ENCODE results near the gene LMBR1.
"Not testable (repeated sequence)": the region's sequence is repeated elsewhere in the genome, so short reads cannot be mapped to it uniquely, and the experiment has no call there.

LMBR1 gene

DNA sequence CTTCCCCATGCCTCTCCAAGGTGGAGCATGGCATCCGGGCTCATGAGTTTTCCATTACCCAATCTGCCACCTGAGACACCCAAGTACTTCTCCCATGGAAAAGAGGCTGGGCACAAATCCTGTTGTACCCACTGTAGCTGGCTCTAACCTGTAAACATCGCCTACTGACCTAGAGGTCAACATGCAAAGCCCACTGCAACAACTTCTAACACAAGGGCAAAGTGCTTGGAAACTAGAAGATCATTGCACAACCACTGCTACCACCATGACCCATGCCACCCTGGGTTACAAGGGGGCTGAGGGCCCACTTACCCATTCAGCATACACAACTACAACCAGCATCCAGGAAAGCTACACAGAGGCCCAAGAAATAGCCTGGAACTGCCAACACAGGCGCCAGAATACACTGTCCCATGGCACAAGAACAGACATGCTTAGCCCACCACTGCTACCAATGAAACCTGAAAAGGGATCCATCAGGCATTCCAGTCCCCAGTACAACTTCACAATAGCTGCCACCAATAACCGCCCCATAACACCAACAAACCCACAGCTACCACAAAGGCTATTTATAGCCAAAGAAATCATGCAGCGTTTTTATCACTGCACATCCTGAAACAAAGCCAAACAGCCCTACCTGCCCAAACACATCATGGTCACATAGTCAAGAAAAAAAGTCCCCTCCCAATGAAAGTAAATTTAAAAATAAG is 189.1 kb downstream of the LMBR1 start:
- Histone ChIP-seq H3K79me2 (ENCODE audit: insufficient read depth, low read depth) (no peaks in the 10 kb centered on the region), H3K4me1 (ENCODE audit: low read depth, poor library complexity, severe bottlenecking) (peaks cover 60% of the 10 kb centered on the region), H3K9ac (no peak overlapping the region), H3K36me3 (ENCODE audit: insufficient read depth) (no peaks in the 10 kb centered on the region), H3K4me3 (IDR thresholded peaks at IDR 0.05; ENCODE audit: insufficient read depth, low read depth, low read length) (no peak overlapping the region), H3K4me2 (peak overlapping the region; percentile 70), H3K27me3 (ENCODE audit: insufficient read depth, low read depth) (no peaks in the 10 kb centered on the region), H3K27ac (peak overlapping the region; percentile 23; the same call in 1 of the 2 replicates), H4K20me1 (ENCODE audit: insufficient read depth) (no peaks in the 10 kb centered on the region), H2AFZ (ENCODE audit: low read depth) (no peak overlapping the region)
- TF ChIP-seq CTCF (conservative IDR thresholded peaks at IDR 0.05; ENCODE audit: low read depth, low read length), result no peak

GRCh38 chr7:156703209-156703608 is 189.8 kb downstream of the LMBR1 start:
- Histone ChIP-seq H3K4me2 (peak overlapping the region; percentile 70), H3K9ac (no peak overlapping the region), H3K27ac (no peak overlapping the region), H3K79me2 (ENCODE audit: insufficient read depth, low read depth) (no peaks in the 10 kb centered on the region), H2AFZ (ENCODE audit: low read depth) (no peak overlapping the region), H3K27me3 (ENCODE audit: insufficient read depth, low read depth) (no peaks in the 10 kb centered on the region), H3K4me1 (ENCODE audit: low read depth, poor library complexity, severe bottlenecking) (peaks cover 60% of the 10 kb centered on the region), H3K36me3 (ENCODE audit: insufficient read depth) (no peaks in the 10 kb centered on the region), H4K20me1 (ENCODE audit: insufficient read depth) (no peaks in the 10 kb centered on the region), H3K4me3 (IDR thresholded peaks at IDR 0.05; ENCODE audit: insufficient read depth, low read depth, low read length) (no peak overlapping the region)
- no peak for TF ChIP-seq CTCF (conservative IDR thresholded peaks at IDR 0.05; ENCODE audit: low read depth, low read length)

DNA sequence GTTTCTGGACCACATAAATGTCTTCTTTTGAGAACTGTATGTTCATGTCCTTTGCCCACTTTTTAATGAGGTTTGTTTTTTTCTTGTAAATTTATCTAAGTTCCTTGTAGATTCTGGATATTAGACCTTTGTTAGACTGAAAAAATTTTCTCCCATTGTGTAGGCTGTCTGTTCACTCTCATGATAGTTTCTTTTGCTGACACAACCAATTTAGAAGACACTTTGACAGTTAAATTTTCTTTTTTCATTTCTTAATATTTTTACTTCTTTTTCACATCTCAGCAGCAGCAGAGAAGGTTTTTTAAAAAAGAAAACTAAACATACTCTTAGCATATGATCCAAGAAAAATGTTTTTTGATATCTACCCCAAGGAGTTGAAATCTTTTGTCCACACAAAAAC is 190.6 kb downstream of the LMBR1 start:
- Histone ChIP-seq H3K4me3 (IDR thresholded peaks at IDR 0.05; ENCODE audit: insufficient read depth, low read depth, low read length) (no peak overlapping the region), H3K27ac (no peak overlapping the region), H3K27me3 (ENCODE audit: insufficient read depth, low read depth) (no peaks in the 10 kb centered on the region), H3K79me2 (ENCODE audit: insufficient read depth, low read depth) (no peaks in the 10 kb centered on the region), H2AFZ (ENCODE audit: low read depth) (no peak overlapping the region), H3K9ac (no peak overlapping the region), H4K20me1 (ENCODE audit: insufficient read depth) (no peaks in the 10 kb centered on the region), H3K36me3 (ENCODE audit: insufficient read depth) (no peaks in the 10 kb centered on the region), H3K4me2 (peak overlapping the region; percentile 70), H3K4me1 (ENCODE audit: low read depth, poor library complexity, severe bottlenecking) (peaks cover 60% of the 10 kb centered on the region)
- no peak for TF ChIP-seq CTCF (conservative IDR thresholded peaks at IDR 0.05; ENCODE audit: low read depth, low read length)

- not testable (repeated sequence) for H3K27ac ChIP-seq; H3K4me3 ChIP-seq (IDR thresholded peaks at IDR 0.05; ENCODE audit: insufficient read depth, low read depth, low read length); H3K36me3 ChIP-seq (ENCODE audit: insufficient read depth); H3K4me2 ChIP-seq; H3K27me3 ChIP-seq (ENCODE audit: insufficient read depth, low read depth); H4K20me1 ChIP-seq (ENCODE audit: insufficient read depth); H2AFZ ChIP-seq (ENCODE audit: low read depth); H3K9ac ChIP-seq; H3K79me2 ChIP-seq (ENCODE audit: insufficient read depth, low read depth)
- H3K4me1 ChIP-seq (ENCODE audit: low read depth, poor library complexity, severe bottlenecking), result peaks cover 57% of the 10 kb centered on the region
These were observed 191.2 kb downstream of the LMBR1 start for GRCh38 chr7:156701787-156702186.

DNA sequence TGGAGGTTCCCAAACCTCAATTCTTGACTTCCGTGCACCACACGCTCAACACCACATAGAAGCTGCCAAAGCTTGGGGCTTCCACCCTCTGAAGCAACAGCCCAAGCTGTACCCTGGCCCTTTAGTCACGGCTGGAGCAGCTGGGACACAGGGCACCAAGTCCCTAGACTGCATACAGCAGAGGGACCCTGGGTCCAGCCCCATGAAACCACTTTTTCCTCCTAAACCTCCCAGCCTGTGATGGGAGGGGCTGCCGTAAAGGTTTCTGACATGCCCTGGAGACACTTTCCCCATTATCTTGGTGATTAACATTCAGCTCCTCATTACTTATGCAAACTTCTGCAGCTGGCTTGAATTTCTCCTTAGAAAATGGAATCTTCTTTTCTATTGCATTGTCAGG is 194.5 kb downstream of the LMBR1 start:
- H3K4me2 ChIP-seq; H4K20me1 ChIP-seq (ENCODE audit: insufficient read depth); H3K79me2 ChIP-seq (ENCODE audit: insufficient read depth, low read depth); H3K27me3 ChIP-seq (ENCODE audit: insufficient read depth, low read depth); H3K4me3 ChIP-seq (IDR thresholded peaks at IDR 0.05; ENCODE audit: insufficient read depth, low read depth, low read length); H3K36me3 ChIP-seq (ENCODE audit: insufficient read depth); H3K27ac ChIP-seq; H2AFZ ChIP-seq (ENCODE audit: low read depth); H3K9ac ChIP-seq: not testable (repeated sequence)
- peaks cover 25% of the 10 kb centered on the region for H3K4me1 ChIP-seq (ENCODE audit: low read depth, poor library complexity, severe bottlenecking)

- H3K36me3 ChIP-seq (ENCODE audit: insufficient read depth); H3K79me2 ChIP-seq (ENCODE audit: insufficient read depth, low read depth); H3K4me3 ChIP-seq (IDR thresholded peaks at IDR 0.05; ENCODE audit: insufficient read depth, low read depth, low read length); H4K20me1 ChIP-seq (ENCODE audit: insufficient read depth); H3K27ac ChIP-seq; H3K9ac ChIP-seq; H3K4me2 ChIP-seq; H3K27me3 ChIP-seq (ENCODE audit: insufficient read depth, low read depth); H2AFZ ChIP-seq (ENCODE audit: low read depth): not testable (repeated sequence)
- H3K4me1 ChIP-seq (ENCODE audit: low read depth, poor library complexity, severe bottlenecking), result peaks cover 12% of the 10 kb centered on the region
These were observed 195.7 kb downstream of the LMBR1 start for GRCh38 chr7:156697283-156697682.

Data from KMS-11 (cell line).